Diencephalon (tissue), 1 donor: ENCODE data around the gene TRIM49D1. TPM values are rescaled to one million over a fixed set of nuclear protein-coding genes. Genes with fewer than 3 reads are reported as not detected.

Experiments
- small RNA-seq: library from RNA; depleted of rRNA; stranded (forward); fragments of <200 nt; gene quantifications from one replicate; pipeline ENCODE3, GENCODE V24; 2014
- total RNA-seq: library from RNA; depleted of rRNA; stranded (reverse); fragments of >200 nt; gene quantifications from one replicate; pipeline ENCODE4 v1.2.3, GENCODE V29; 2014

Gene TRIM49D1, protein sequence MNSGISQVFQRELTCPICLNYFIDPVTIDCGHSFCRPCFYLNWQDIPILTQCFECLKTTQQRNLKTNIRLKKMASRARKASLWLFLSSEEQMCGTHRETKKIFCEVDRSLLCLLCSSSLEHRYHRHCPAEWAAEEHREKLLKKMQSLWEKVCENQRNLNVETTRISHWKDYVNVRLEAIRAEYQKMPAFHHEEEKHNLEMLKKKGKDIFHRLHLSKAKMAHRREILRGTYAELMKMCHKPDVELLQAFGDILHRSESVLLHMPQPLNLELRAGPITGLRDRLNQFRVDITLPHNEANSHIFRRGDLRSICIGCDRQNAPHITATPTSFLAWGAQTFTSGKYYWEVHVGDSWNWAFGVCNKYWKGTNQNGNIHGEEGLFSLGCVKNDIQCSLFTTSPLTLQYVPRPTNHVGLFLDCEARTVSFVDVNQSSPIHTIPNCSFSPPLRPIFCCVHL
- total RNA-seq: not detected

GRCh38 chr11:89922195-89922660 lies at the start of gene TRIM49D1:
TRIM49D1 (minus strand) TSS chr11:89922245; CDS start chr11:89917710, 4,535 bp downstream.

DNA sequence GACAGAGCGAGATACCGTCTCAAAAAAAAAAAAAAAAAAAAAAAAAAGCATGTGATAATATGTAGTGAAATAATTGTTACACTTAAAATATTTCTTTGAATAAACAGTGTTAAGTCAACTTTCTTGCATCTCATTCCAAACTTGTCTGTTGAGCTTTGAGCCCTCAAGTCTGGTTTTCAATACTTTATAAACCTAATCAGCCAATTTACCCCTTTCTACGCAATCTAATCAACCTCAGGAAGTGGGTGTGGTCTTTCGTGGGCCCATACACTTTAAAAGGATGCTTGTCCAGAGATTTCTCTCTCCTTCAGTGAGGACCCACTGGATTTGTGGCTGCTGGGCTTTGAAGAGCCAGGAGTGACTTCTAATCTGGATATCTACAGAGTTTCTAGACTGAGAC lies 43.7 kb upstream of the TRIM49D1 start, which contains the start of gene TRIM64:
TSS of gene TRIM64 (plus strand) at position 301 of the 400 bp plus-strand sequence. CDS start 2,467 bp downstream, outside the sequence.

DNA sequence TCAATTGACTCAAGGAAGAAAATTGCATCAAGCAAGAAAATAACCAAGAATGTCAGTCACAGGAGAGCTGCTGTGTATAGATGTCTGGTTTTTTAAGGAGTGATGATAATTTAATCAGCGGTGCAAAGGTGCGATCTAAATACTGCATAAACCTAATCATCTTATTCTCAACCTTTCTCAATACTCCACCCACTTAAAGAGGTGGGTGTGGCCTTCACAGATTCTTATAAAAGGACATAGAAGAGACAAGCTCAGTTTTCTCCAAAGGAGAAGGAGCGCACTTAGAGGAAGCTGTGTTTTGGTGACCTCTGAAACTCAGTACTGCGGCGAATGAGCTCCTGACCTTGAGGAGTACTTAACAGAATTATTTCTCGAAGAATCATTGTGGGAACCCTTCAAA lies 1.7 kb upstream of the TRIM49D1 start, which contains the start of gene TRIM49D2:
TSS of gene TRIM49D2 (plus strand) at position 301 of the 400 bp plus-strand sequence. CDS start 2,698 bp downstream, outside the sequence.

Small RNA genes within 50 kb of the gene (small RNA-seq; reads per million reads assigned to genes)
- not detected for gene AP004607.1

Other genes starting within 250 kb of the TRIM49D1 start
- not detected for gene TRIM77, start 211.9 kb downstream of the TRIM49D1 start, total RNA-seq
- gene TRIM49, start 113.7 kb downstream of the TRIM49D1 start, total RNA-seq: 0.23 TPM
- gene TRIM64B, start 43.8 kb downstream of the TRIM49D1 start, total RNA-seq: not detected
- not detected for gene TRIM49D2, start 1.8 kb upstream of the TRIM49D1 start, total RNA-seq
- gene TRIM64, start 43.8 kb upstream of the TRIM49D1 start, total RNA-seq: not detected
- gene TRIM49C, start 108.9 kb upstream of the TRIM49D1 start, total RNA-seq: not detected
- gene UBTFL1, start 163.7 kb upstream of the TRIM49D1 start, total RNA-seq: not detected
- gene NAALAD2, start 212.4 kb upstream of the TRIM49D1 start, total RNA-seq: 16.8 TPM